OCI-LY1 (cell line): Measurements from ENCODE around the gene SMIM7.

Experiments used
- CTCF ChIP-seq: fragments of 200-600 bp; sonication (generic), shearing (Covaris generic); IDR thresholded peaks from 2 replicates; pipeline ENCODE4 v1.5.1; 2017; ENCODE audit warnings: mild to moderate bottlenecking, antibody characterized with exemption, low read length, moderate library complexity, mixed read lengths
- EZH2 ChIP-seq: fragments of 200-600 bp; sonication (generic), shearing (Covaris generic); IDR thresholded peaks from 2 replicates; pipeline ENCODE4 v1.8.0; 2017; ENCODE audit warnings: borderline replicate concordance, mixed run types, mild to moderate bottlenecking, antibody characterized with exemption, low read length, moderate library complexity, mixed read lengths

- TF ChIP-seq CTCF: no peak
- TF ChIP-seq EZH2: no peak
These were observed 34.6 kb downstream of the SMIM7 start for GRCh38 chr19:16625163-16625958.
